Sigmoid colon (tissue), 7 donors: Measurements from ENCODE around the gene BIRC6. TPM values are rescaled to one million over a fixed set of nuclear protein-coding genes. Genes with fewer than 3 reads are reported as not detected.
A peak's percentile ranks its signal among the peaks of the same experiment; 100 is the strongest.

Experiments
- DNase-seq: peaks from one replicate; pipeline ENCODE4 v3.0.0-alpha.2; 2019
- H3K27ac ChIP-seq, 4 donors: fragments of 200-600 bp; sonication (generic); one replicate each; pipeline ENCODE4 v1.5.1; 2016 to 2019; ENCODE audit warnings: mild to moderate bottlenecking in 1 of 4
- H3K27me3 ChIP-seq, 3 donors: fragments of 200-600 bp; sonication (generic); one replicate each; pipeline ENCODE4 v1.5.1; 2019; ENCODE audit warnings: mild to moderate bottlenecking in 1 of 3
- H3K36me3 ChIP-seq, 4 donors: fragments of 200-600 bp; sonication (generic); one replicate each; pipeline ENCODE4 v1.5.1; 2016 to 2019
- H3K4me1 ChIP-seq, 4 donors: fragments of 200-600 bp; sonication (generic); one replicate each; pipeline ENCODE4 v1.5.1; 2017 to 2019
- H3K4me3 ChIP-seq, 4 donors: fragments of 200-600 bp; sonication (generic); one replicate each; pipeline ENCODE4 v1.5.1; 2017 to 2019; ENCODE audit warnings: mild to moderate bottlenecking in 2 of 4, moderate library complexity in 1 of 4
- H3K9me3 ChIP-seq, 4 donors: fragments of 200-600 bp in 3 of 4; sonication (generic) in 3 of 4; one replicate each; pipeline versions ENCODE4 v1.5.1 to v1.6.1; 2013 to 2019
- EP300 ChIP-seq, 4 donors: sonication (generic); formaldehyde crosslinking; IDR thresholded peaks; one replicate each; pipeline ENCODE4 v1.6.1; 2017; ENCODE audit warnings: antibody characterized with exemption in 4 of 4
- POLR2A ChIP-seq, 2 donors: fragments of 450-650 bp; IDR thresholded peaks; one replicate each; pipeline ENCODE4 v1.6.1; 2016; ENCODE audit warnings: antibody characterized with exemption in 2 of 2, mild to moderate bottlenecking in 2 of 2, moderate library complexity in 2 of 2
- POLR2AphosphoS5 ChIP-seq, 4 donors: sonication (generic); formaldehyde crosslinking; IDR thresholded peaks; one replicate each; pipeline ENCODE4 v1.6.1; 2017; ENCODE audit warnings: antibody characterized with exemption in 4 of 4
- WGBS, 2 donors: extraction: QIAGEN DNeasy Blood & Tissue Kit; methylation state at CpG; one replicate each; pipeline ENCODE4 v1.1.7; 2013; 5-methylcytosine and 5-hydroxymethylcytosine counted together
- intact Hi-C: fragments of 100-400 bp; cut with DNase I; formaldehyde crosslinking; loops from one replicate; pipeline ENCODE4 v1.15.1; 2023
- polyA plus RNA-seq, 3 donors: library from polyadenylated mRNA; stranded (reverse); fragments of 200-250 nt; gene quantifications; one replicate each; pipeline ENCODE4 v1.2.3, GENCODE V29; 2013
- total RNA-seq, 4 donors: library from RNA; depleted of rRNA; stranded (reverse); fragments of >200 nt; gene quantifications; one replicate each; pipeline ENCODE4 v1.1.0, GENCODE V29; 2016
- TF ChIP-seq, protein P1 (sequence below), 4 experiments: fragments of 450-650 bp in 3 of 4; fragments of 200-600 bp in 1 of 4; IDR thresholded peaks; one replicate each; pipeline ENCODE4 v1.5.1; 2016 to 2019; ENCODE audit warnings: antibody characterized with exemption in 4 of 4, mild to moderate bottlenecking in 3 of 4, moderate library complexity in 2 of 4
- donor health status: healthy with polysubstance abuse.
- donor health status: Bipolar disorder and iron deficiency.
- donor health status: healthy.

The BIRC6 gene
- total and polyA plus RNA-seq, 7 donors: 9.7 to 122 (median 86.4) TPM

GRCh38 chr2:32558492-32558891 is 201.7 kb downstream of the BIRC6 start:
- Histone ChIP-seq H3K36me3 (peaks cover 0 to 14% (median 2%) of the 10 kb centered on the region in 4 donors), H3K4me1 (peaks cover 0 to 23% (median 14%) of the 10 kb centered on the region in 4 donors), H3K27ac (peak overlapping the region in 3 of 4 donors; percentile 49 to 61 (median 52)), H3K4me3 (no peak overlapping the region), H3K9me3 (no peaks in the 10 kb centered on the region), H3K27me3 (no peaks in the 10 kb centered on the region)
- intact Hi-C loops: loop anchor here (5.0 kb wide), 3 partner anchors 69 to 574 kb away; partner anchors contain the start of gene TTC27
- WGBS, 2 donors: 79 to 97% methylated on average over 2 of the region's 2 CpGs
- no peak for DNase-seq
- TF ChIP-seq, protein P1, sequence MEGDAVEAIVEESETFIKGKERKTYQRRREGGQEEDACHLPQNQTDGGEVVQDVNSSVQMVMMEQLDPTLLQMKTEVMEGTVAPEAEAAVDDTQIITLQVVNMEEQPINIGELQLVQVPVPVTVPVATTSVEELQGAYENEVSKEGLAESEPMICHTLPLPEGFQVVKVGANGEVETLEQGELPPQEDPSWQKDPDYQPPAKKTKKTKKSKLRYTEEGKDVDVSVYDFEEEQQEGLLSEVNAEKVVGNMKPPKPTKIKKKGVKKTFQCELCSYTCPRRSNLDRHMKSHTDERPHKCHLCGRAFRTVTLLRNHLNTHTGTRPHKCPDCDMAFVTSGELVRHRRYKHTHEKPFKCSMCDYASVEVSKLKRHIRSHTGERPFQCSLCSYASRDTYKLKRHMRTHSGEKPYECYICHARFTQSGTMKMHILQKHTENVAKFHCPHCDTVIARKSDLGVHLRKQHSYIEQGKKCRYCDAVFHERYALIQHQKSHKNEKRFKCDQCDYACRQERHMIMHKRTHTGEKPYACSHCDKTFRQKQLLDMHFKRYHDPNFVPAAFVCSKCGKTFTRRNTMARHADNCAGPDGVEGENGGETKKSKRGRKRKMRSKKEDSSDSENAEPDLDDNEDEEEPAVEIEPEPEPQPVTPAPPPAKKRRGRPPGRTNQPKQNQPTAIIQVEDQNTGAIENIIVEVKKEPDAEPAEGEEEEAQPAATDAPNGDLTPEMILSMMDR (IDR thresholded peaks at IDR 0.05): no peak
- no peak for TF ChIP-seq POLR2A (IDR thresholded peaks at IDR 0.05)
- TF ChIP-seq POLR2AphosphoS5 (IDR thresholded peaks at IDR 0.05): no peak
- TF ChIP-seq EP300 (IDR thresholded peaks at IDR 0.05): no peak

DNA sequence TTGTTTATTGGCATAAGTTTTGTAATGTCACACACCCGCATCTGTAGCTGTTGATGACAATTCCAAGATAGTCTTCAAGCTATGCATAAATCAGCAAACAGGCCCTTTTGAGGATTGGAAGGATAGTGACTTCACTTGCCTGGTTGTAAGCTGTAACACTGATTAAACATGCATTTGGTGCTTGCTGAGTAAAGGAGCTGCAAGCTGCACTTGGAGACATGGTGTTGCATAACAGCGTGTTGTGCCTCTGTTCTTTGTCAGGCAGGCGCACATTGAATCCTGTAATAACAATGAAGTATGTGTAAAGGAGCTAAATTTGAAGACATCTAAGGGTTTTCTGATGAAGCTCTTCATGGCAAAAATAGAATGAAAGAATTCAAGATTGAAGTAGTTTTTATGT is 202.3 kb downstream of the BIRC6 start:
- WGBS, 2 donors: 87 to 93% methylated on average over 3 of the region's 3 CpGs
- intact Hi-C loops: loop anchor here (5.0 kb wide), 3 partner anchors 68 to 573 kb away; partner anchors contain the start of gene TTC27
- H3K36me3 ChIP-seq: peaks cover 0 to 14% (median 2%) of the 10 kb centered on the region in 4 donors
- H3K27ac ChIP-seq: peak overlapping the region in 3 of 4 donors; percentile 49 to 61 (median 52)
- DNase-seq: peak; percentile 72
- TF ChIP-seq POLR2A (IDR thresholded peaks at IDR 0.05): no peak
- peak; percentile 61 to 89 (median 76) for TF ChIP-seq POLR2AphosphoS5 (IDR thresholded peaks at IDR 0.05)
- H3K9me3 ChIP-seq: no peaks in the 10 kb centered on the region
- no peaks in the 10 kb centered on the region for H3K27me3 ChIP-seq
- peaks cover 0 to 23% (median 14%) of the 10 kb centered on the region in 4 donors for H3K4me1 ChIP-seq
- no peak overlapping the region for H3K4me3 ChIP-seq

DNA sequence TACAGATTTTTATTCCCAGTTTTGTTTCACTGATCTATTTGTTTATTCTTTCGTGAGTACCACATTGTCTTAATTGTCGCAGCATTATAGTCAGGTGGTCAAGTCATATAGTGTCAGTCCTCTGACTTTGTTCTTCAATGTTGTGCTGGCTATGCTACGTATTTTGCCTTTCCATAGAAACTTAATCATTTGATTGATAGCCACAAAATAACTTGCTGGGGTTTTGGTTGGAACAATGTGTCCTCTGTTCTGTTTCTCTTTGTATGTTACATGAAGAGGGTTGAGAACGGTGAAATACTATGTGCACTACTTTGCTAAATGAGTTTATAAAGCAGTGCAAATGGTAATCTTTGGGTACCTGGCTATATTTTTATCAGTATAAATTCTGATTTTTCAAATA is 206.1 kb downstream of the BIRC6 start:
- H3K9me3 ChIP-seq: peaks cover 0 to 6% (median 1%) of the 10 kb centered on the region in 4 donors
- H3K27me3 ChIP-seq: no peaks in the 10 kb centered on the region
- DNase-seq: no peak
- intact Hi-C loops: no loop called here
- TF ChIP-seq, protein P1 (IDR thresholded peaks at IDR 0.05): no peak
- TF ChIP-seq EP300 (IDR thresholded peaks at IDR 0.05) (no peak), POLR2A (IDR thresholded peaks at IDR 0.05) (no peak), POLR2AphosphoS5 (IDR thresholded peaks at IDR 0.05) (no peak)
- peaks cover 0 to 26% (median 9%) of the 10 kb centered on the region in 4 donors for H3K36me3 ChIP-seq
- no peak overlapping the region for H3K27ac ChIP-seq
- H3K4me1 ChIP-seq: peaks cover 0 to 23% (median 14%) of the 10 kb centered on the region in 4 donors
- 96 to 99% methylated on average over 4 of the region's 4 CpGs for WGBS, 2 donors
- no peak overlapping the region for H3K4me3 ChIP-seq

DNA sequence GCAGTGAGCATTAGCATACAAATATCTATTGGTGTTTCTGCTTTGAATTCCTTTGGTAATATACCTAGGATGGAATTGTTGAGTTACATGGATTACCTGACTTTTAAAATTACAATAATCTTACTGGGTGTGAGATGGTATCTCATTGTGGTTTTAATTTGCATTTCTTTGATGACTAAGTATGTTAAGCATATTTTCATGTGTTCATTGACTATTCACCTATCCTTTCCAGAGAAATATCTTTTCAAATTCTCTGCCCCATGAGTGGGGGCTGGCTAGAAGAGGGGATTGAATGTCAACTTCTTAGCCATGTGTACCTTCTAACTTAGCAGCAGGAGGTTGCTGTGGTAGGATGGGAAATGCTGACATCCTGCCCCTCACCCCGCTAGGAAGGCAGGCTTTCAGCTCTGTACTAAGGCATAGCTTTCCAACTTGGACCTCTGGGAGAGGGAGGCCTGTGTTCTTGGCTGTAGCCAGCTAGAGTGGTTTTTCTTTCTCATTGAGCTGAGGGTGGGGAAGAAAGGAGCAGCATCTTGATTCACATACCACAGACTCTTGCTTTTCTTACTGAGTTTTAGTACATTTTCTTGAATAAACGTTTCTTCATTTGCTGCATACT is 207.7 kb downstream of the BIRC6 start:
- intact Hi-C loops: no loop called here
- peaks cover 0 to 10% (median 3%) of the 10 kb centered on the region in 4 donors for H3K4me1 ChIP-seq
- H3K36me3 ChIP-seq: peaks cover 0 to 28% (median 9%) of the 10 kb centered on the region in 4 donors
- TF ChIP-seq POLR2A (IDR thresholded peaks at IDR 0.05) (no peak), EP300 (IDR thresholded peaks at IDR 0.05) (no peak), POLR2AphosphoS5 (IDR thresholded peaks at IDR 0.05) (no peak)
- TF ChIP-seq, protein P1 (IDR thresholded peaks at IDR 0.05): no peak
- DNase-seq: no peak
- 92 to 95% methylated on average over 2 of the region's 2 CpGs for WGBS, 2 donors
- no peak overlapping the region for H3K4me3 ChIP-seq
- H3K9me3 ChIP-seq: peaks cover 0 to 6% (median 1%) of the 10 kb centered on the region in 4 donors
- no peak overlapping the region for H3K27ac ChIP-seq
- no peaks in the 10 kb centered on the region for H3K27me3 ChIP-seq

DNA sequence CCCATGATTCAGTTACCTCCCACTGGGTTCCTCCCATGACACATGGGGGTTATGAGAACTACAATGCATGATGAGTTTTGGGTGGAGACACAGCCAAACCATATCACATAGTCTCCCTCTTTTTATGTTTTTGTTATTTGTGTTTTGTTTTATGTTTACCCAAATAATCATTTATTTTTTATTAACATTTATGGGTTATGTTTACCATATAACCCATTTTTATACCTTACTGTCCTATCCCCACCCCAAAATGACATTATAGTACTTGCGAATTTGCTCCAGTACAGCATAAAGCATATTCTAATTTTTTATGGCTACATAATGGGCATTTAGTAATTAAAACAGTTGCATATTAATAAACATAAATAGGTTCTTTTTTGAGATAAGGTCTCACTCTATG is 209.1 kb downstream of the BIRC6 start:
- intact Hi-C loops: no loop called here
- no peak overlapping the region for H3K27ac ChIP-seq
- H3K36me3 ChIP-seq: peaks cover 0 to 28% (median 9%) of the 10 kb centered on the region in 4 donors
- 96 to 98% methylated on average over 1 of the region's 1 CpG for WGBS, 2 donors
- DNase-seq: no peak
- TF ChIP-seq EP300 (IDR thresholded peaks at IDR 0.05) (no peak), POLR2AphosphoS5 (IDR thresholded peaks at IDR 0.05) (no peak), POLR2A (IDR thresholded peaks at IDR 0.05) (no peak)
- TF ChIP-seq, protein P1 (IDR thresholded peaks at IDR 0.05): no peak
- no peak overlapping the region for H3K4me3 ChIP-seq
- H3K27me3 ChIP-seq: no peaks in the 10 kb centered on the region
- no peaks in the 10 kb centered on the region for H3K4me1 ChIP-seq
- peaks cover 0 to 6% (median 1%) of the 10 kb centered on the region in 4 donors for H3K9me3 ChIP-seq
